ENCODE data around the gene OTX1. TPM values are rescaled to one million over a fixed set of nuclear protein-coding genes. Genes with fewer than 3 reads are reported as not detected.

Gene OTX1
- total RNA-seq, 6 donors from 2014 or later = 0.24 to 1.7 (median 0.34) TPM; not detected in 1

DNA sequence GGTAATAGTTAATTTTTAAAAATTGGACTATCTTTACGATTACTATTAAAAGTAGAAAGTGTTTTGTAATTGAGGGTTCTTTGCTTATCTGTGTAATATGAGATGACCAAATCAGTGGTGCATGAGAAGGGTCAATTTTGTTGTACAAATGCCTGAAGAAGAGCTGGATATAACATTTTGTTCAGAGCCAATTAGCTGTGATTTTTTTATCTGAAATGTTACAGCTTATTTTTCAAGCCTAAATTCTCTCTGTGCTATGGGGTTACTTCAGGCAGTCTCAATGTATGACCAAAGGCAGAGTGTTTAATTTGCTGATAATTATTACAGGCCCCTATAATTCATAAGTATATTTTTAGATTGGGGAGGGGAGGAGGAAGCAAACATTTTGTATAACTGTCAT lies 41.8 kb downstream of the OTX1 start:
- no peak overlapping the region for H3K4me3 ChIP-seq
- no peaks in the 10 kb centered on the region for H3K27me3 ChIP-seq
- no peak for DNase-seq
- H3K27ac ChIP-seq = no peak overlapping the region
- no peaks in the 10 kb centered on the region for H3K9me3 ChIP-seq
- H3K36me3 ChIP-seq = no peaks in the 10 kb centered on the region
- no peaks in the 10 kb centered on the region for H3K4me1 ChIP-seq
- ATAC-seq (ENCODE audit: low FRiP score in 2 of 2) = no peak
- TF ChIP-seq EP300 (IDR thresholded peaks at IDR 0.05) (no peak), POLR2A (IDR thresholded peaks at IDR 0.05) (no peak), POLR2AphosphoS5 (IDR thresholded peaks at IDR 0.05) (no peak)
- TF ChIP-seq, protein P1, sequence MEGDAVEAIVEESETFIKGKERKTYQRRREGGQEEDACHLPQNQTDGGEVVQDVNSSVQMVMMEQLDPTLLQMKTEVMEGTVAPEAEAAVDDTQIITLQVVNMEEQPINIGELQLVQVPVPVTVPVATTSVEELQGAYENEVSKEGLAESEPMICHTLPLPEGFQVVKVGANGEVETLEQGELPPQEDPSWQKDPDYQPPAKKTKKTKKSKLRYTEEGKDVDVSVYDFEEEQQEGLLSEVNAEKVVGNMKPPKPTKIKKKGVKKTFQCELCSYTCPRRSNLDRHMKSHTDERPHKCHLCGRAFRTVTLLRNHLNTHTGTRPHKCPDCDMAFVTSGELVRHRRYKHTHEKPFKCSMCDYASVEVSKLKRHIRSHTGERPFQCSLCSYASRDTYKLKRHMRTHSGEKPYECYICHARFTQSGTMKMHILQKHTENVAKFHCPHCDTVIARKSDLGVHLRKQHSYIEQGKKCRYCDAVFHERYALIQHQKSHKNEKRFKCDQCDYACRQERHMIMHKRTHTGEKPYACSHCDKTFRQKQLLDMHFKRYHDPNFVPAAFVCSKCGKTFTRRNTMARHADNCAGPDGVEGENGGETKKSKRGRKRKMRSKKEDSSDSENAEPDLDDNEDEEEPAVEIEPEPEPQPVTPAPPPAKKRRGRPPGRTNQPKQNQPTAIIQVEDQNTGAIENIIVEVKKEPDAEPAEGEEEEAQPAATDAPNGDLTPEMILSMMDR (IDR thresholded peaks at IDR 0.05) = no peak
- 70 to 76% methylated on average over 1 of the region's 1 CpG for WGBS, 2 donors

DNA sequence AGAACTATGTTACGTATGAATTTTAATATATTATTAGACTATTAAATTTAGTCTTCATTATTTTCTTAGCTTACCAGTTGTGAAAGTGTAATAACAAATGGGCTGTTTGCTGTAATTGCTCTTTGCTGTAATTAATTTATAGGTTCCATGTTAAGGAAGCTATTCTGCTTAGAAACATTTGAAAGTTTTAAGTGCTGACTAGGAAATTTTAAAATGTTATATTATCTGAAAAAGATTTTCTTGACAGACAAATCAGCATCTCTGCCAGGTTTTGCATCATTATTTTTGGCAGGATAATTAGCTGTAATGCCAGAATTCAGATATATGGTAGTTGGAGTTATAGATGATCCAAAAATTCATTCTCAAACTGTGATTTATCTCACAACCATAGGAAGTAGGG lies 42.2 kb downstream of the OTX1 start:
- Histone ChIP-seq H3K4me3 (no peak overlapping the region), H3K4me1 (no peaks in the 10 kb centered on the region), H3K9me3 (no peaks in the 10 kb centered on the region), H3K27ac (no peak overlapping the region), H3K27me3 (no peaks in the 10 kb centered on the region), H3K36me3 (no peaks in the 10 kb centered on the region)
- DNase-seq (no peak), ATAC-seq (ENCODE audit: low FRiP score in 2 of 2) (no peak)
- WGBS, 2 donors = 3% methylated on average over 1 of the region's 1 CpG
- TF ChIP-seq EP300 (IDR thresholded peaks at IDR 0.05) (no peak), POLR2AphosphoS5 (IDR thresholded peaks at IDR 0.05) (no peak), POLR2A (IDR thresholded peaks at IDR 0.05) (no peak)
- TF ChIP-seq, protein P1 (IDR thresholded peaks at IDR 0.05) = no peak

DNA sequence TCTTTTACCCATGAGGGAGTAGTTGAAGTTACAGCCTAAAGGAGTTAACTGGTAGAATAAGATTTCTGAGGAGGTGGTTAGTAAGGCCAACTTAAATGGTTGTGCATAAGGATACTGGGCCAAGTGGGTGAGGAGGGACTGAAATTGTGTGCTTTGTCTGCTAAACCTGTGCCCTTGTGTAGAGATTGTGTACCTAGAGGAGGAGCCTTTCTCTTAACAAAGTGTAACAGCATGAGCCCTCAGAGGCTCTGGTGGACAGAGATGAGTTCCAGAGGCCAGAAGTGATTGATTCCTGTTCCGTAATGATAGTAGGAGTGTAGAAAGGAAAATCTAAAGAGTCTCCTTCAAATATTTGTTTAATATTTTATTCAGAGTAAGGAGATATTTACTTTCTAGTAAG lies 42.9 kb downstream of the OTX1 start:
- no peaks in the 10 kb centered on the region for H3K4me1 ChIP-seq
- H3K9me3 ChIP-seq = no peaks in the 10 kb centered on the region
- H3K27ac ChIP-seq = no peak overlapping the region
- no peaks in the 10 kb centered on the region for H3K36me3 ChIP-seq
- no peak for ATAC-seq (ENCODE audit: low FRiP score in 2 of 2)
- H3K27me3 ChIP-seq = no peaks in the 10 kb centered on the region
- no peak overlapping the region for H3K4me3 ChIP-seq
- DNase-seq = no peak
- WGBS, 2 donors = 67 to 81% methylated on average over 1 of the region's 1 CpG
- TF ChIP-seq POLR2AphosphoS5 (IDR thresholded peaks at IDR 0.05) = no peak

DNA sequence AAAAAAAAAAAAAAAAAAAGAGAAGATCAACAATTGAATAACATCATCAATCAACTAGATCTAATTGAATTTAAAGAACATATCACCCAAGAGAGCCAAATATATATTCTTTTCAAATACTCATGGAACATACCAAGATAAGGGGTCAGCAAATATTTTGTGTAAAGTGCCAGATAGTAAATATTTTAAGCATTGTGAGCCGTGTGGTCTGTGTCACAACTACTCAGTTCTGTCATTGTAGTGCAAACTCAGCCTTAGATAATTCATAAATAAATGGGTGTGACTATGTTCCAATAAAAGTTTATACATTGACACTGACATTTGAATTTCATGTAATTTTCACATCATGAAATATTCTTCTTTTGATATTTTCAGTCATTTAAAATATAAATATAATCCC lies 45.9 kb downstream of the OTX1 start:
- no peak for DNase-seq
- 54 to 55% methylated on average over 1 of the region's 1 CpG for WGBS, 2 donors
- Histone ChIP-seq H3K36me3 (no peaks in the 10 kb centered on the region), H3K27ac (no peak overlapping the region), H3K4me3 (no peak overlapping the region), H3K4me1 (no peaks in the 10 kb centered on the region), H3K9me3 (peaks cover 0 to 3% (median under 1%) of the 10 kb centered on the region in 4 donors), H3K27me3 (no peaks in the 10 kb centered on the region)
- TF ChIP-seq, protein P1 (IDR thresholded peaks at IDR 0.05) = no peak
- no peak for TF ChIP-seq POLR2A (IDR thresholded peaks at IDR 0.05)
- no peak for TF ChIP-seq EP300 (IDR thresholded peaks at IDR 0.05)
- no peak for TF ChIP-seq POLR2AphosphoS5 (IDR thresholded peaks at IDR 0.05)
- ATAC-seq (ENCODE audit: low FRiP score in 2 of 2) = no peak

DNA sequence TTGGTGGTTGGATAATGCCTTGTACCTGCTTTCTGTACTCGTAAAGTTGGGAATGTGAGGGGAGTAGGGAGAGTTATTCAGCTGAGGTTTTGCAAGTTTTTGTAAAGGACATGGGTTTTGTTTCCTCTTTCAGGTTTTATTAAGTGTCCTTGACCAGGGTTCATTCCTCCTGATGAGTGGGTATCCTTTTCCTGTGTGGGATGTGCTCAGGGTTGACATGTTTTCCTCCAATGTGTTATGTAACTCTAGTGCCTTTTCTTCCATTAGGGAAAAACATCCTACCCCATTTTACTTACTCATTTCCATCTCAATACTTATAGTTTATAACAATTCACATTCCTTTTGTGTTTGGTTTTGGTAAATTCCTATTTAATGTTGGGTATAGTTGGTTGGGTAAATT lies 48.4 kb downstream of the OTX1 start:
- H3K9me3 ChIP-seq = peaks cover 0 to 12% (median 3%) of the 10 kb centered on the region in 4 donors
- ATAC-seq (ENCODE audit: low FRiP score in 2 of 2) (no peak), DNase-seq (no peak)
- 76 to 80% methylated on average over 1 of the region's 1 CpG for WGBS, 2 donors
- TF ChIP-seq, protein P1 (IDR thresholded peaks at IDR 0.05) = no peak
- TF ChIP-seq POLR2AphosphoS5 (IDR thresholded peaks at IDR 0.05) (no peak), POLR2A (IDR thresholded peaks at IDR 0.05) (no peak), EP300 (IDR thresholded peaks at IDR 0.05) (no peak)
- H3K27me3 ChIP-seq = no peaks in the 10 kb centered on the region
- no peak overlapping the region for H3K27ac ChIP-seq
- no peaks in the 10 kb centered on the region for H3K36me3 ChIP-seq
- H3K4me3 ChIP-seq = no peak overlapping the region
- no peaks in the 10 kb centered on the region for H3K4me1 ChIP-seq

Data from upper lobe of left lung (tissue), 6 donors.